Measurements from ENCODE around the gene ADAP2. TPM values are rescaled to one million over a fixed set of nuclear protein-coding genes. Genes with fewer than 3 reads are reported as not detected.
A peak's percentile ranks its signal among the peaks of the same experiment; 100 is the strongest.

Gene ADAP2
- total RNA-seq, 8 experiments from 2014 or later, result 0.54 to 4.1 (median 0.94) TPM; not detected in 1

GRCh38 chr17:30996486-30996885 is 74.7 kb downstream of the ADAP2 start:
- no peak overlapping the region for H3K4me3 ChIP-seq
- 45 to 100% (median 59%) methylated on average over 1 to 3 of the region's 3 CpGs; no CpG with 5 or more reads in 3 of the 10 experiments for WGBS, 10 experiments
- no peaks in the 10 kb centered on the region for H3K4me1 ChIP-seq (replicated peaks in 1 of 2)
- in situ Hi-C loops (cut with MboI; ENCODE audit: low pct_unique_long_range_greater_than_20kb in 2 of 9, low sequenced_read_pairs in 9 of 9, unreplicated experiment in 9 of 9), result no loop called here
- H3K27ac ChIP-seq, result no peak overlapping the region
- ATAC-seq (replicated peaks in 6 of 8), result no peak

GRCh38 chr17:30997270-30997669 is 75.5 kb downstream of the ADAP2 start:
- in situ Hi-C loops (cut with MboI; ENCODE audit: low pct_unique_long_range_greater_than_20kb in 2 of 9, low sequenced_read_pairs in 9 of 9, unreplicated experiment in 9 of 9), result no loop called here
- no peak for ATAC-seq (replicated peaks in 6 of 8)
- Histone ChIP-seq H3K27ac (no peak overlapping the region), H3K4me3 (no peak overlapping the region), H3K4me1 (replicated peaks in 1 of 2) (no peaks in the 10 kb centered on the region)
- WGBS, 10 experiments, result 67 to 100% (median 93%) methylated on average over 1 to 4 of the region's 6 CpGs; no CpG with 5 or more reads in 3 of the 10 experiments

- in situ Hi-C loops (cut with MboI; ENCODE audit: low pct_unique_long_range_greater_than_20kb in 2 of 9, low sequenced_read_pairs in 9 of 9, unreplicated experiment in 9 of 9), result no loop called here
- ATAC-seq (replicated peaks in 6 of 8), result no peak
Measured at GRCh38 chr17:30997842-30998241, 76.1 kb downstream of the ADAP2 start.

GRCh38 chr17:31002047-31002446 is 80.3 kb downstream of the ADAP2 start:
- H3K4me3 ChIP-seq, result no peak overlapping the region
- in situ Hi-C loops (cut with MboI; ENCODE audit: low pct_unique_long_range_greater_than_20kb in 2 of 9, low sequenced_read_pairs in 9 of 9, unreplicated experiment in 9 of 9), result loop anchor here in 2 of 9 experiments (25.0 kb wide), 1 partner anchor 210 kb away; no protein-coding TSS in a partner anchor

More at GRCh38 chr17:30997842-30998241, 76.1 kb downstream of the ADAP2 start:
- no peak overlapping the region for H3K27ac ChIP-seq
- 92 to 100% (median 100%) methylated on average over 1 to 5 of the region's 5 CpGs; no CpG with 5 or more reads in 4 of the 10 experiments for WGBS, 10 experiments
- no peaks in the 10 kb centered on the region for H3K4me1 ChIP-seq (replicated peaks in 1 of 2)
- H3K4me3 ChIP-seq, result no peak overlapping the region

GRCh38 chr17:31003225-31003866 is 81.6 kb downstream of the ADAP2 start:
- H3K4me1 ChIP-seq (replicated peaks in 1 of 2), result no peaks in the 10 kb centered on the region
- 67 to 100% (median 98%) methylated on average over 1 to 5 of the region's 5 CpGs; no CpG with 5 or more reads in 1 of the 10 experiments for WGBS, 10 experiments
- ATAC-seq (replicated peaks in 6 of 8), result no peak
- no peak overlapping the region for H3K27ac ChIP-seq
- in situ Hi-C loops (cut with MboI; ENCODE audit: low pct_unique_long_range_greater_than_20kb in 2 of 9, low sequenced_read_pairs in 9 of 9, unreplicated experiment in 9 of 9), result loop anchor here in 2 of 9 experiments (25.0 kb wide), 1 partner anchor 209 kb away; no protein-coding TSS in a partner anchor
- H3K4me3 ChIP-seq, result no peak overlapping the region

More at GRCh38 chr17:31002047-31002446, 80.3 kb downstream of the ADAP2 start:
- Histone ChIP-seq H3K4me1 (replicated peaks in 1 of 2) (no peaks in the 10 kb centered on the region), H3K27ac (no peak overlapping the region)
- 67 to 100% (median 87%) methylated on average over 1 to 6 of the region's 7 CpGs; no CpG with 5 or more reads in 2 of the 10 experiments for WGBS, 10 experiments
- ATAC-seq (replicated peaks in 6 of 8), result no peak

- in situ Hi-C loops (cut with MboI; ENCODE audit: low pct_unique_long_range_greater_than_20kb in 2 of 9, low sequenced_read_pairs in 9 of 9, unreplicated experiment in 9 of 9), result loop anchor here in 2 of 9 experiments (25.0 kb wide), 1 partner anchor 208 kb away; no protein-coding TSS in a partner anchor
- no peak overlapping the region for H3K4me3 ChIP-seq
- ATAC-seq (replicated peaks in 6 of 8), result no peak
- WGBS, 10 experiments, result 57 to 91% (median 78%) methylated on average over 1 to 2 of the region's 2 CpGs; no CpG with 5 or more reads in 2 of the 10 experiments
- no peaks in the 10 kb centered on the region for H3K4me1 ChIP-seq (replicated peaks in 1 of 2)
- no peak overlapping the region for H3K27ac ChIP-seq
Measured at GRCh38 chr17:31004160-31004559, 82.4 kb downstream of the ADAP2 start.

- Histone ChIP-seq H3K27ac (no peak overlapping the region), H3K4me1 (replicated peaks in 1 of 2) (no peaks in the 10 kb centered on the region), H3K4me3 (peak overlapping the region; percentile 17 to 36 (median 28))
- in situ Hi-C loops (cut with MboI; ENCODE audit: low pct_unique_long_range_greater_than_20kb in 2 of 9, low sequenced_read_pairs in 9 of 9, unreplicated experiment in 9 of 9), result loop anchor here in 2 of 9 experiments (25.0 kb wide), 1 partner anchor 204 kb away; no protein-coding TSS in a partner anchor
- 56 to 100% (median 86%) methylated on average over 3 to 7 of the region's 9 CpGs for WGBS, 10 experiments
- no peak for ATAC-seq (replicated peaks in 6 of 8)
Measured at GRCh38 chr17:31007695-31008373, 86.1 kb downstream of the ADAP2 start.

- in situ Hi-C loops (cut with MboI; ENCODE audit: low pct_unique_long_range_greater_than_20kb in 2 of 9, low sequenced_read_pairs in 9 of 9, unreplicated experiment in 9 of 9), result loop anchor here in 2 of 9 experiments (25.0 kb wide), 1 partner anchor 204 kb away; no protein-coding TSS in a partner anchor
- 0 to 5% (median 0%) methylated on average over 1 to 11 of the region's 65 CpGs; no CpG with 5 or more reads in 5 of the 10 experiments for WGBS, 10 experiments
- H3K27ac ChIP-seq, result no peak overlapping the region
- no peaks in the 10 kb centered on the region for H3K4me1 ChIP-seq (replicated peaks in 1 of 2)
- peak overlapping the region; percentile 17 to 36 (median 28) for H3K4me3 ChIP-seq
- peak in 7 of 8 experiments; percentile 44 to 98 (median 78) for ATAC-seq (replicated peaks in 6 of 8)
Measured at GRCh38 chr17:31008374-31009041, 86.8 kb downstream of the ADAP2 start.

Other genes starting within 250 kb of the ADAP2 start
- 10 to 100 TPM in 2 of 8 experiments, 1 to 10 TPM in 6; 5.7 to 31.0 (median 6.8) TPM for gene CRLF3, start 97.3 kb upstream of the ADAP2 start, total RNA-seq
- 10 to 100 TPM in 3 of 8 experiments, 1 to 10 TPM in 4, under 1 TPM in 1; 0.51 to 12.4 (median 3.4) TPM for gene ATAD5, start 90.0 kb upstream of the ADAP2 start, total RNA-seq
- 10 to 100 TPM; 10.0 to 43.2 (median 19.2) TPM for gene TEFM, start 15.7 kb upstream of the ADAP2 start, total RNA-seq
- 10 to 100 TPM in 2 of 8 experiments, 1 to 10 TPM in 3, under 1 TPM in 3; 0.11 to 14.3 (median 1.3) TPM for gene RNF135, start 49.1 kb downstream of the ADAP2 start, total RNA-seq
- 100 to 1,000 TPM in 1 of 8 experiments, 10 to 100 TPM in 7; 32.1 to 158 (median 50.6) TPM for gene NF1, start 173.0 kb downstream of the ADAP2 start, total RNA-seq

Data from motor neuron (in vitro differentiated cells).